ENCODE data around the gene MYL6B.
"Not testable (repeated sequence)": the region's sequence is repeated elsewhere in the genome, so short reads cannot be mapped to it uniquely, and the experiment has no call there.

The MYL6B gene

GRCh38 chr12:56153678-56154065 is 1.3 kb downstream of the MYL6B start:
- DNase-seq (ENCODE audit: low read depth): no peak

- DNase-seq (ENCODE audit: low read depth): no peak
Measured at GRCh38 chr12:56154246-56154771, 1.9 kb downstream of the MYL6B start.

GRCh38 chr12:56154818-56155217 is 2.4 kb downstream of the MYL6B start:
- no peak for DNase-seq (ENCODE audit: low read depth)

- no peak for DNase-seq (ENCODE audit: low read depth)
Measured at GRCh38 chr12:56155256-56155845, 3.0 kb downstream of the MYL6B start.

- not testable (repeated sequence) for DNase-seq (ENCODE audit: low read depth)
Measured at GRCh38 chr12:56156464-56157200, 4.2 kb downstream of the MYL6B start.

GRCh38 chr12:56157201-56158028 is 5.0 kb downstream of the MYL6B start:
- DNase-seq (ENCODE audit: low read depth): peak; percentile 12

- DNase-seq (ENCODE audit: low read depth): peak; percentile 72
Measured at GRCh38 chr12:56158029-56158925, 5.9 kb downstream of the MYL6B start, which contains the start of gene MYL6. TSS of gene MYL6 (plus strand) at chr12:56158359. CDS start at chr12:56158402, 43 bp downstream.

- no peak for DNase-seq (ENCODE audit: low read depth)
Measured at GRCh38 chr12:56158926-56159461, 6.6 kb downstream of the MYL6B start.

GRCh38 chr12:56159482-56160192 is 7.2 kb downstream of the MYL6B start:
- no peak for DNase-seq (ENCODE audit: low read depth)

GRCh38 chr12:56160193-56160763 is 7.9 kb downstream of the MYL6B start:
- DNase-seq (ENCODE audit: low read depth): peak; percentile 15

GRCh38 chr12:56160894-56161689 is 8.7 kb downstream of the MYL6B start:
- DNase-seq (ENCODE audit: low read depth): no peak

GRCh38 chr12:56161690-56162351 is 9.4 kb downstream of the MYL6B start:
- no peak for DNase-seq (ENCODE audit: low read depth)

- no peak for DNase-seq (ENCODE audit: low read depth)
Measured at GRCh38 chr12:56162468-56163290, 10.3 kb downstream of the MYL6B start.

GRCh38 chr12:56163533-56164344 is 11.4 kb downstream of the MYL6B start:
- no peak for DNase-seq (ENCODE audit: low read depth)

GRCh38 chr12:56164345-56164729 is 11.9 kb downstream of the MYL6B start:
- DNase-seq (ENCODE audit: low read depth): no peak

GRCh38 chr12:56165369-56165768 is 13.0 kb downstream of the MYL6B start:
- DNase-seq (ENCODE audit: low read depth): no peak

GRCh38 chr12:56169229-56169759 is 16.9 kb downstream of the MYL6B start:
- DNase-seq (ENCODE audit: low read depth): no peak
